Measurements from ENCODE around the gene SPATC1L. TPM values are rescaled to one million over a fixed set of nuclear protein-coding genes. Genes with fewer than 3 reads are reported as not detected.
A peak's percentile ranks its signal among the peaks of the same experiment; 100 is the strongest.
"Not testable (repeated sequence)": the region's sequence is repeated elsewhere in the genome, so short reads cannot be mapped to it uniquely, and the experiment has no call there.

SPATC1L gene
- total and polyA plus RNA-seq, 4 experiments from 2014 or later: 6.0 to 6.9 (median 6.6) TPM

DNA sequence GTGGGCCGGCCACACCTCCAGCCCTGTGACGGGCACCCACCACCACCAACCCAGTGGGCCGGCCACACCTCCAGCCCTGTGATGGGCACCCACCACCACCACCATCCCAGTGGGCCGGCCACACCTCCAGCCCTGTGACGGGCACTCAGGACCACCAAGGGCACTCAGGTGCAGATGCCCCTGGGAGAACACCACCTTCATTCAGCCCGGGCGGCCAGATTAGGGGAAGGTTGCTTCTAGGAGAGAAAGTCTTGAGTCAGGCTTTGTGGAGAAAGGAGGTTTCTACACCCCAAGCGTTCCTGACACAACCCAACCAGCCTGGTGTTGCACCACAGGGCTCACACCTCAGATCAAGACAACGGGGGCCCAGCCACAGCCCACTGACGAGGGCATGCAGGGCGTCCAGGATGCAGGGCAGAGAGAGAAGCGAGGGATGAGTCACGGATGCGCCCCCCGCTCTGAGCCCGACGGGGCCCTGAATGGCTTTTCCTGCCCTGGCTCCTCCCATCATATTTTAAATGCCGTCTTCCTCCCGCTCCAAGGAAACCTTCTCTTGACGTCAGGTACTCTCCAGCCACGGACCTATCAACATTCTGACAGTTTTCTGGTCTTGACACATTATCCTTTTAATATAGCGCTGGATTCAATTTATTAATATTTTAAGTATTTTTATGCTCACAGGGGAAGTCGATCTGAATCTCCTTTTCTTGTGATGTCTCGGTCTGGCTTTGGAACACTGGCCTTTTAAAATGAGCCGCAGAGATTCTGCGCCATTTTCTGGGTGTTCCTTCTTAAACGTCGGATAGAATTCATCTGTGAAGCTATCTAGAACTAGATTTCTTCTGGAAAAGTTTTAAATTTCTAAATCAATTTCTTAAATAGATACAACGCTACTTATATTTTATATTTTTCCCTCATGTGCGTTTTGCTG, 631 bp upstream of the SPATC1L start:
- Histone ChIP-seq H3K36me3 (ENCODE audit: insufficient read depth, low read length) (no peaks in the 10 kb centered on the region), H3K4me3 (ENCODE audit: low read length in 2 of 2) (peak overlapping the region; percentile 42), H3K9me3 (ENCODE audit: control insufficient read depth in 1 of 2, low read length in 2 of 2) (no peaks in the 10 kb centered on the region), H3K27ac (ENCODE audit: low read depth, low read length) (peak overlapping the region; percentile 53), H3K4me1 (ENCODE audit: insufficient read depth, low read length) (peaks cover 5% of the 10 kb centered on the region), H3K27me3 (ENCODE audit: insufficient read depth, low read length) (peaks cover 4% of the 10 kb centered on the region)
- Mint-ChIP-seq H3K4me1 (peaks cover 1 to 11% (median 6%) of the 10 kb centered on the region in 4 donors), H3K27ac (peak overlapping the region; percentile 19 to 88 (median 77)), H3K36me3 (no peaks in the 10 kb centered on the region), H3K9me3 (no peaks in the 10 kb centered on the region), H3K27me3 (peaks cover 2 to 3% of the 10 kb centered on the region in 2 donors), H3K4me3 (peak overlapping the region; percentile 76 to 91 (median 84))
- CTCF ChIA-PET (ENCODE audit: partially characterized antibody): no interaction called here
- intact Hi-C loops (cut with micrococcal nuclease): loop anchor here (2.0 to 5.0 kb wide), 2 partner anchors 42 kb away; partner anchors contain the start of gene LSS
- peak; percentile 63 to 80 (median 66) for DNase-seq
- POLR2A ChIA-PET (ENCODE audit: partially characterized antibody): no interaction called here

DNA sequence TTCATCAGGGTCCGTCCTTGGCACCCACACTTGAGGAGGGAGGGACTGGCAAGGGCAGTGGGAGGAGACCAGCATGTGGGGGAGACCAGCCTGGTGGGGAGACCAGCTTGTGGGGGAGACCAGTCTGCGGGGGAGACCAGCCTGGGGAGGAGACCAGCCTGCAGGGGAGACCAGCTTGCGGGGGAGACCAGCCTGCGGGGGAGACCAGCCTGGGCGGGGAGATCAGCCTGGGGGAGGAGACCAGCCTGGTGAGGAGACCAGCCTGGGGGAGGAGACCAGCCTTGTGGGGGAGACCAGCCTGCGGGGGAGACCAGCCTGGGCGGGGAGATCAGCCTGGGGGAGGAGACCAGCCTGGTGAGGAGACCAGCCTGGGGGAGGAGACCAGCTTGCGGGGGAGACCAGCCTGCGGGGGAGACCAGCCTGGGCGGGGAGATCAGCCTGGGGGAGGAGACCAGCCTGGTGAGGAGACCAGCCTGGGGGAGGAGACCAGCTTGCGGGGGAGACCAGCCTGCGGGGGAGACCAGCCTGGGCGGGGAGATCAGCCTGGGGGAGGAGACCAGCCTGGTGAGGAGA, 836 bp downstream of the SPATC1L start:
- DNase-seq; H3K36me3 ChIP-seq (ENCODE audit: insufficient read depth, low read length); intact Hi-C loops (cut with micrococcal nuclease); H3K27me3 Mint-ChIP-seq; H3K4me3 ChIP-seq (ENCODE audit: low read length in 2 of 2); H3K4me1 ChIP-seq (ENCODE audit: insufficient read depth, low read length); H3K9me3 Mint-ChIP-seq; H3K9me3 ChIP-seq (ENCODE audit: control insufficient read depth in 1 of 2, low read length in 2 of 2); H3K27ac ChIP-seq (ENCODE audit: low read depth, low read length); H3K27me3 ChIP-seq (ENCODE audit: insufficient read depth, low read length); H3K27ac Mint-ChIP-seq; CTCF ChIA-PET (ENCODE audit: partially characterized antibody); H3K36me3 Mint-ChIP-seq: not testable (repeated sequence)
- Mint-ChIP-seq H3K4me3 (peak overlapping the region in 4 of 8 donors; percentile 23 to 60 (median 56)), H3K4me1 (peaks cover 1 to 11% (median 6%) of the 10 kb centered on the region in 4 donors)
- POLR2A ChIA-PET (ENCODE audit: partially characterized antibody): interaction anchor here (0.7 kb wide), 1 partner anchor 337 kb away, joined by 3 read pairs; no protein-coding TSS in a partner anchor

DNA sequence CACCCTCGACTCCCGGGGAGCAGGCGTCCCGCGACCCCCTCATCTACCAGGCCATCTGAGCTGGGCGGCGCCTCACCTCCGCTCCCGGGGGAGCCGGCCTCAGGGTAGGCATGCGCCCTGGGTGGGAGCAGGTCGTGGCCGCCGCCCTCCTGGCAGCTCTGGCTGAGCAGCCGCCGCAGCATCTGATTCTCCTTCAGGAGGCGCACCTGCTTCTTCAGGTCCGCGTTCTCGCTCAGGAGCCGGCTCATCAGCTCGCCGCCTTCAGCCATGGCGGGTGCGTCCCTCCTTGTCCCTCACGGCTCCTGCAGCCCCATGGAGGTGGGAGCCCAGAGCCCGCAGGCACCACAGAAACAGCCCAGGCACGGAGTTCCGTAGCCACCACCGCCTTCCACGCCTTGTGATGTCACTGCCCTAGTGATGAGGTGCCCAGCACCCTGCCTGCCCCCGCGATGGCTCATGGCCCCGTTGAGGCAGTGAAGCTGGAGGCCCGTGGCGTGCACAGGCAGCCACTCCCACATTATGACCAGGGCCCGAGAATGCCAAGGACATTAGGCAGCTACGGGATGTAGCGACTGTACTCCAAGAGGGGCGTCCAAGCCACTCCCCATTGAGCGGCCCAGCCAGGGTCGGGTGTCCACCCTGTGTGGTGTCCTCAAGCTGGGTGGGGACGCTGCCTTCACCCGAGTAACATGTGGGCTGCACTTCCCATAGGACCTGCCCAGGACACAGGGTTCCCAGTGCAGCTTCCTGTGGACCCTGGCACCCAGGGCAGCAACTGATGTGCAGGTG, 1.5 kb downstream of the SPATC1L start:
- intact Hi-C loops (cut with micrococcal nuclease): no loop called here
- Histone ChIP-seq H3K27me3 (ENCODE audit: insufficient read depth, low read length) (peaks cover 4% of the 10 kb centered on the region), H3K9me3 (ENCODE audit: control insufficient read depth in 1 of 2, low read length in 2 of 2) (no peaks in the 10 kb centered on the region), H3K4me1 (ENCODE audit: insufficient read depth, low read length) (peaks cover 5% of the 10 kb centered on the region), H3K36me3 (ENCODE audit: insufficient read depth, low read length) (no peaks in the 10 kb centered on the region), H3K4me3 (ENCODE audit: low read length in 2 of 2) (no peak overlapping the region), H3K27ac (ENCODE audit: low read depth, low read length) (no peak overlapping the region)
- POLR2A ChIA-PET (ENCODE audit: partially characterized antibody): no interaction called here
- Mint-ChIP-seq H3K4me1 (peaks cover 1 to 11% (median 6%) of the 10 kb centered on the region in 4 donors), H3K9me3 (peaks cover 0 to under 1% (median 0%) of the 10 kb centered on the region in 8 donors), H3K36me3 (no peaks in the 10 kb centered on the region), H3K27ac (no peak overlapping the region), H3K27me3 (peaks cover 2 to 3% of the 10 kb centered on the region in 2 donors), H3K4me3 (peak overlapping the region in 5 of 8 donors; percentile 23 to 60 (median 52))
- CTCF ChIA-PET (ENCODE audit: partially characterized antibody): interaction anchor here (1.1 kb wide), 1 partner anchor 40 kb away, joined by 3 read pairs; no protein-coding TSS in a partner anchor
- no peak for DNase-seq

GRCh38 chr21:46181953-46182547, 2.2 kb downstream of the SPATC1L start:
- no peak overlapping the region for H3K27ac ChIP-seq (ENCODE audit: low read depth, low read length)
- no peaks in the 10 kb centered on the region for H3K36me3 ChIP-seq (ENCODE audit: insufficient read depth, low read length)
- no peak overlapping the region for H3K4me3 ChIP-seq (ENCODE audit: low read length in 2 of 2)
- H3K4me1 ChIP-seq (ENCODE audit: insufficient read depth, low read length): peaks cover 5% of the 10 kb centered on the region
- DNase-seq: no peak
- intact Hi-C loops (cut with micrococcal nuclease): no loop called here
- H3K4me1 Mint-ChIP-seq: peaks cover 1 to 11% (median 6%) of the 10 kb centered on the region in 4 donors
- CTCF ChIA-PET (ENCODE audit: partially characterized antibody): interaction anchor here (1.1 kb wide), 1 partner anchor 39 kb away, joined by 3 read pairs; no protein-coding TSS in a partner anchor
- H3K27ac Mint-ChIP-seq: no peak overlapping the region
- no peaks in the 10 kb centered on the region for H3K36me3 Mint-ChIP-seq
- H3K27me3 Mint-ChIP-seq: peaks cover 2 to 3% of the 10 kb centered on the region in 2 donors
- peaks cover 0 to 2% (median 0%) of the 10 kb centered on the region in 8 donors for H3K9me3 Mint-ChIP-seq
- no peaks in the 10 kb centered on the region for H3K9me3 ChIP-seq (ENCODE audit: control insufficient read depth in 1 of 2, low read length in 2 of 2)
- H3K27me3 ChIP-seq (ENCODE audit: insufficient read depth, low read length): peaks cover 4% of the 10 kb centered on the region
- no peak overlapping the region for H3K4me3 Mint-ChIP-seq
- POLR2A ChIA-PET (ENCODE audit: partially characterized antibody): no interaction called here

DNA sequence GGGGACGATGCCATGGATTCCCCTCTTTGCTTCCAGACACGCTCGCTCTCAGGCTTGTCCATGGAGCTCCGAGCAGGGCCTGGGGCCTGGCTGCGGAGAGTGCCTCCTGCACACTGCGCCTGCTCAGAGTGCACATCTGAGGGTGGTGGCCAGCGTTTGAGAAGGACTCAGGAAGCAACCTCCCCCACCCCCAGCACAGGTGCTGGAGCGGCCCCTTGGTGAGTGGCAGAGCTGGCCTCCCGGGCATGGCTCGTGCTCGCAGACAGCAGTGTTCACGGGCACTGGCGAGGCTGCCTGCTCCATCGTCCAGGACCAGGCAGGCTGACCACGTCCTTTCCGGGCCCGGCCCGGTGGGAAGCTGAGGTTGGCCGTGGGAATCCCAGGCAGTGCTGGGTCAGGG, 2.8 kb downstream of the SPATC1L start:
- Histone ChIP-seq H3K4me3 (ENCODE audit: low read length in 2 of 2) (no peak overlapping the region), H3K27ac (ENCODE audit: low read depth, low read length) (no peak overlapping the region), H3K36me3 (ENCODE audit: insufficient read depth, low read length) (no peaks in the 10 kb centered on the region), H3K4me1 (ENCODE audit: insufficient read depth, low read length) (peaks cover 5% of the 10 kb centered on the region), H3K9me3 (ENCODE audit: control insufficient read depth in 1 of 2, low read length in 2 of 2) (no peaks in the 10 kb centered on the region), H3K27me3 (ENCODE audit: insufficient read depth, low read length) (peaks cover 4% of the 10 kb centered on the region)
- CTCF ChIA-PET (ENCODE audit: partially characterized antibody): no interaction called here
- H3K36me3 Mint-ChIP-seq: no peaks in the 10 kb centered on the region
- H3K9me3 Mint-ChIP-seq: peaks cover 0 to 3% (median under 1%) of the 10 kb centered on the region in 8 donors
- no peak overlapping the region for H3K4me3 Mint-ChIP-seq
- POLR2A ChIA-PET (ENCODE audit: partially characterized antibody): no interaction called here
- H3K27ac Mint-ChIP-seq: no peak overlapping the region
- intact Hi-C loops (cut with micrococcal nuclease): no loop called here
- peaks cover 2 to 3% of the 10 kb centered on the region in 2 donors for H3K27me3 Mint-ChIP-seq
- H3K4me1 Mint-ChIP-seq: peaks cover 1 to 11% (median 6%) of the 10 kb centered on the region in 4 donors
- DNase-seq: no peak

DNA sequence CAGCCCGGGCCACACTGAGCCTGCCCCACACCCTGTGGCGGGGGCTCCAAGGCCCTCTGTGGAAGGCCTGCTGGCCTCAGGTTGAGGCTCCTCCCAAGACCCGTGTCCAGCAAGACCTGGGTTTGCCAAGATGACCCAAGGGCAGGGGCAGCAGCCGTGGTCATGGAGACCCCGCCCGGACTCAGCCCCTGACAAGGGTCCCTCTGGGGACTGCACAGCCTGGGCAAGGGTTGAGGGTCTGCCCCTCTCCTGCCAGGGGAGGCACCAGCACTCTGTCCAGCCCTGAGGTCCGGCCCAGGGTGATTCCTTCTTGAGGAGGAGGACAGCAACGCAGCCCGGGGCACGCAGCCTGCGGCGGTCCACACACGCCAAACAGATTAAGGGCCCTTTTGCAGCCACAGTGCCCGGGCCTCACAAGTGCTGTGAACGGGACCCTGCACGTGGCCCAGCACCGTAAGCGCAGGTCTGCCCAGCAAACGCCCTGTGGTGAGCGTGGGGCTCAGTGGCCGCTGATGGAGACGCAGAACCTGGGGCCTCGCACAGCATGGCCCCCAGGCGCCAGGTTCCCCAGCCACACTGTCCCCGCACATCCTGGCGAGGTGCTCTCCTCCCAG, 3.4 kb downstream of the SPATC1L start:
- Histone ChIP-seq H3K27me3 (ENCODE audit: insufficient read depth, low read length) (peaks cover 4% of the 10 kb centered on the region), H3K36me3 (ENCODE audit: insufficient read depth, low read length) (no peaks in the 10 kb centered on the region), H3K4me1 (ENCODE audit: insufficient read depth, low read length) (peaks cover 5% of the 10 kb centered on the region), H3K27ac (ENCODE audit: low read depth, low read length) (no peak overlapping the region), H3K9me3 (ENCODE audit: control insufficient read depth in 1 of 2, low read length in 2 of 2) (no peaks in the 10 kb centered on the region), H3K4me3 (ENCODE audit: low read length in 2 of 2) (no peak overlapping the region)
- CTCF ChIA-PET (ENCODE audit: partially characterized antibody): no interaction called here
- no peak for DNase-seq
- Mint-ChIP-seq H3K4me1 (peaks cover 1 to 11% (median 6%) of the 10 kb centered on the region in 4 donors), H3K27ac (no peak overlapping the region), H3K9me3 (peaks cover 0 to 8% (median 3%) of the 10 kb centered on the region in 8 donors), H3K4me3 (no peak overlapping the region), H3K36me3 (no peaks in the 10 kb centered on the region), H3K27me3 (peaks cover 3 to 8% of the 10 kb centered on the region in 2 donors)
- intact Hi-C loops (cut with micrococcal nuclease): no loop called here
- POLR2A ChIA-PET (ENCODE audit: partially characterized antibody): no interaction called here
